Lower leg skin (tissue), 3 donors: ENCODE results near the gene ELAVL1.

Source experiments
- CTCF ChIP-seq, 3 donors: fragments of 450-650 bp; IDR thresholded peaks; one replicate each; pipeline ENCODE4 v1.5.1; 2016; ENCODE audit warnings: antibody characterized with exemption in 3 of 3, mild to moderate bottlenecking in 3 of 3, moderate library complexity in 2 of 3
- POLR2A ChIP-seq, 2 donors: fragments of 450-650 bp; IDR thresholded peaks; one replicate each; pipeline ENCODE4 v1.6.1; 2016 to 2017; ENCODE audit warnings: antibody characterized with exemption in 2 of 2, mild to moderate bottlenecking in 1 of 2, moderate library complexity in 1 of 2

DNA sequence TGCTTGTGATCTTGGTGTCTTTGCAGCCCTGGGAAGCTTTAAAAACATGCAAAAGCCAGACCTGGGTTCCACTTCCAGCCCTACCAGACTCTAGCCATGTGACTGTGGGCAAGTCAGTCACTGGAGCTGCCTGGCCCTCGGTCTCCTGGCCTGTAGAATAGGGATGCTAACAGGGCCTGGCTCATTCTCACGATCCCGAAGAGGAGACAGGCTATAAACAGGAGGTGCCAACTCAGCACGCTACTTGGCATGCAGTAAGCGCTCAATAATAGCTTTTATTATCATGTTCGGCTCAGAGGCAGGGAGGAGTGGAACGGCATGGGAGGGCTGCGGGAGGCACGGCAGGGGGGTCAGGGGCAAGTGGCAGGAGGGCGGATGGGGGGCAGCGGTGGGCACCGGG is 81.2 kb downstream of the ELAVL1 start:
- TF ChIP-seq POLR2A (IDR thresholded peaks at IDR 0.05) (no peak), CTCF (IDR thresholded peaks at IDR 0.05) (no peak)
